Gastrocnemius medialis (tissue), 4 donors: ENCODE measurements around the gene CBX1.

Experiments used
- CTCF ChIP-seq, 5 experiments: fragments of 450-650 bp in 3 of 5; fragments of 200-600 bp in 2 of 5; sonication (generic) in 2 of 5; IDR thresholded peaks in 4 of 5; conservative IDR thresholded peaks in 1 of 5; 1 replicate in 4 of 5; 2 replicates in 1 of 5; pipeline ENCODE4 v1.5.1; 2016 to 2019; ENCODE audit warnings: antibody characterized with exemption in 5 of 5, mild to moderate bottlenecking in 3 of 5, moderate library complexity in 3 of 5
- POLR2A ChIP-seq, 2 donors: fragments of 450-650 bp; IDR thresholded peaks; one replicate each; pipeline ENCODE4 v1.6.1; 2017; ENCODE audit warnings: antibody characterized with exemption in 2 of 2, mild to moderate bottlenecking in 2 of 2, moderate library complexity in 2 of 2

- TF ChIP-seq CTCF (IDR thresholded peaks at IDR 0.05 in 4 of 5, conservative IDR thresholded peaks at IDR 0.05 in 1 of 5) (no peak), POLR2A (IDR thresholded peaks at IDR 0.05) (no peak)
Observed at GRCh38 chr17:48027322-48027981, 73.8 kb downstream of the CBX1 start.
